Endodermal cell (in vitro differentiated cells): Measurements from ENCODE around the gene SLC26A8. TPM values are rescaled to one million over a fixed set of nuclear protein-coding genes. Genes with fewer than 3 reads are reported as not detected.
A peak's percentile ranks its signal among the peaks of the same experiment; 100 is the strongest.

Experiments
- DNase-seq: peaks from one replicate; pipeline ENCODE4 v3.0.0-alpha.2; 2017
- H3K27ac ChIP-seq: 2 replicates; pipeline ENCODE4 v1.5.1; 2013; ENCODE audit warnings: mild to moderate bottlenecking, low read depth, low read length, moderate library complexity
- H3K27me3 ChIP-seq: 2 replicates; pipeline ENCODE4 v1.6.1; 2013; ENCODE audit warnings: mild to moderate bottlenecking, low read length, moderate library complexity; ENCODE audit not compliant: insufficient read depth, control insufficient read depth, poor library complexity, severe bottlenecking
- H3K36me3 ChIP-seq: 2 replicates; pipeline ENCODE4 v1.7.0; 2013; ENCODE audit warnings: mild to moderate bottlenecking, low read length, moderate library complexity; ENCODE audit not compliant: control insufficient read depth, insufficient read depth
- H3K4me1 ChIP-seq: one replicate; pipeline ENCODE4 v1.7.0; 2013; ENCODE audit warnings: low read length; ENCODE audit not compliant: control insufficient read depth, insufficient read depth
- H3K4me3 ChIP-seq: 2 replicates; pipeline ENCODE4 v1.5.1; 2013; ENCODE audit warnings: mild to moderate bottlenecking, low read length, moderate library complexity
- H3K9ac ChIP-seq: 2 replicates; pipeline ENCODE4 v1.6.1; 2013; ENCODE audit warnings: mild to moderate bottlenecking, low read length, moderate library complexity; ENCODE audit not compliant: poor library complexity, severe bottlenecking; ENCODE audit errors: extremely low read depth
- H3K9me3 ChIP-seq: 2 replicates; pipeline ENCODE4 v1.6.1; 2013; ENCODE audit warnings: mild to moderate bottlenecking, low read length, moderate library complexity; ENCODE audit not compliant: control insufficient read depth
- H3K27ac Mint-ChIP-seq: 2 replicates; pipeline ENCODE4 v1.8.0; 2020; ENCODE audit warnings: mixed read lengths
- H3K27me3 Mint-ChIP-seq: 2 replicates; pipeline ENCODE4 v1.8.0; 2021; ENCODE audit warnings: mild to moderate bottlenecking, mixed read lengths; ENCODE audit not compliant: insufficient read depth
- H3K36me3 Mint-ChIP-seq: 2 replicates; pipeline ENCODE4 v1.8.0; 2020; ENCODE audit warnings: low read depth, mixed read lengths
- H3K4me1 Mint-ChIP-seq: 2 replicates; pipeline ENCODE4 v1.8.0; 2020; ENCODE audit warnings: mixed read lengths
- H3K4me3 Mint-ChIP-seq: 2 replicates; pipeline ENCODE4 v1.8.0; 2020; ENCODE audit warnings: mild to moderate bottlenecking, moderate library complexity, mixed read lengths
- H3K9me3 Mint-ChIP-seq: 2 replicates; pipeline ENCODE4 v1.8.0; 2020; ENCODE audit warnings: mild to moderate bottlenecking, mixed read lengths
- CTCF ChIP-seq: fragments of 200-600 bp; sonication (generic); conservative IDR thresholded peaks from 2 replicates; pipeline ENCODE4 v1.5.0; 2021; ENCODE audit warnings: antibody characterized with exemption, mild to moderate bottlenecking
- WGBS, 2 experiments: methylation state at CpG; one replicate each; pipeline versions ENCODE4 v1.1.5 to v1.1.7; 2013; ENCODE audit warnings: missing lambda C conversion rate in 2 of 2, mixed read lengths in 1 of 2; ENCODE audit not compliant: insufficient coverage in 1 of 2, insufficient read length in 1 of 2; 5-methylcytosine and 5-hydroxymethylcytosine counted together
- long read RNA-seq, 4 experiments: library from polyadenylated mRNA in 2 of 4; library from RNA in 1 of 4; library from capped mRNA in 1 of 4; stranded (forward) in 3 of 4; unstranded in 1 of 4; transcript quantifications; one replicate each; pipeline ENCODE4 v2.0.0, GENCODE V29; 2020 to 2021; ENCODE audit warnings: inconsistent platforms in 1 of 4
- polyA plus RNA-seq, 2 experiments: library from polyadenylated mRNA; stranded (reverse); fragments of 50-300 nt; gene quantifications; one replicate each; pipeline ENCODE4 v1.2.3, GENCODE V29; 2013
- total RNA-seq, 2 donors: library from RNA; stranded (reverse); fragmentation: NEBNext Ultra II Directional in 1 of 2; extraction: Animal tissue kit (Norgen Biotek cat#: 25700) in 1 of 2; gene quantifications; 2 replicates in 1 of 2; 3 replicates in 1 of 2; pipeline ENCODE4 v1.2.1, GENCODE V29; 2021

Gene SLC26A8, protein sequence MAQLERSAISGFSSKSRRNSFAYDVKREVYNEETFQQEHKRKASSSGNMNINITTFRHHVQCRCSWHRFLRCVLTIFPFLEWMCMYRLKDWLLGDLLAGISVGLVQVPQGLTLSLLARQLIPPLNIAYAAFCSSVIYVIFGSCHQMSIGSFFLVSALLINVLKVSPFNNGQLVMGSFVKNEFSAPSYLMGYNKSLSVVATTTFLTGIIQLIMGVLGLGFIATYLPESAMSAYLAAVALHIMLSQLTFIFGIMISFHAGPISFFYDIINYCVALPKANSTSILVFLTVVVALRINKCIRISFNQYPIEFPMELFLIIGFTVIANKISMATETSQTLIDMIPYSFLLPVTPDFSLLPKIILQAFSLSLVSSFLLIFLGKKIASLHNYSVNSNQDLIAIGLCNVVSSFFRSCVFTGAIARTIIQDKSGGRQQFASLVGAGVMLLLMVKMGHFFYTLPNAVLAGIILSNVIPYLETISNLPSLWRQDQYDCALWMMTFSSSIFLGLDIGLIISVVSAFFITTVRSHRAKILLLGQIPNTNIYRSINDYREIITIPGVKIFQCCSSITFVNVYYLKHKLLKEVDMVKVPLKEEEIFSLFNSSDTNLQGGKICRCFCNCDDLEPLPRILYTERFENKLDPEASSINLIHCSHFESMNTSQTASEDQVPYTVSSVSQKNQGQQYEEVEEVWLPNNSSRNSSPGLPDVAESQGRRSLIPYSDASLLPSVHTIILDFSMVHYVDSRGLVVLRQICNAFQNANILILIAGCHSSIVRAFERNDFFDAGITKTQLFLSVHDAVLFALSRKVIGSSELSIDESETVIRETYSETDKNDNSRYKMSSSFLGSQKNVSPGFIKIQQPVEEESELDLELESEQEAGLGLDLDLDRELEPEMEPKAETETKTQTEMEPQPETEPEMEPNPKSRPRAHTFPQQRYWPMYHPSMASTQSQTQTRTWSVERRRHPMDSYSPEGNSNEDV
- total RNA-seq = not detected
- 0.14 TPM for polyA plus RNA-seq (2013, experiment 1 of 2)
- polyA plus RNA-seq (2013, experiment 2 of 2) = 0.17 TPM
- long read RNA-seq, experiment 1 = 0 reads
- long read RNA-seq, experiment 2 = 0 reads
- long read RNA-seq, experiment 3 = 0 reads
- long read RNA-seq, experiment 4 = 0 reads

- Histone ChIP-seq H3K27ac (no peak within 1 kb of the TSS), H3K4me3 (peak within 1 kb of the TSS; percentile 14), H3K9me3 (no peaks in the 10 kb centered on the region), H3K27me3 (no peaks in the 10 kb centered on the region), H3K9ac (no peak within 1 kb of the TSS), H3K4me1 (peaks cover 10% of the 10 kb centered on the region), H3K36me3 (no peaks in the 10 kb centered on the region)
- peak within 1 kb of the TSS; percentile 39 for H3K4me3 Mint-ChIP-seq
- H3K27me3 Mint-ChIP-seq = peaks cover 10% of the 10 kb centered on the region
- peak; percentile 84 for DNase-seq
- H3K36me3 Mint-ChIP-seq = no peaks in the 10 kb centered on the region
- TF ChIP-seq CTCF = no peak
- no peak within 1 kb of the TSS for H3K27ac Mint-ChIP-seq
- WGBS, 2 experiments = 19 to 26% methylated on average over 24 to 44 of the region's 44 CpGs
- H3K4me1 Mint-ChIP-seq = peaks cover 15% of the 10 kb centered on the region
- H3K9me3 Mint-ChIP-seq = no peaks in the 10 kb centered on the region
Measured at GRCh38 chr6:36023996-36024795, at the start of gene SLC26A8. TSS of gene SLC26A8 (minus strand) at chr6:36024641. CDS start at chr6:36019707, 4,934 bp downstream.

- H3K9me3 ChIP-seq = no peaks in the 10 kb centered on the region
- no peaks in the 10 kb centered on the region for H3K4me1 ChIP-seq
- Mint-ChIP-seq H3K4me3 (no peak overlapping the region), H3K27me3 (no peaks in the 10 kb centered on the region), H3K4me1 (peaks cover 5% of the 10 kb centered on the region), H3K27ac (no peak overlapping the region), H3K36me3 (peaks cover 16% of the 10 kb centered on the region), H3K9me3 (no peaks in the 10 kb centered on the region)
- peaks cover 27% of the 10 kb centered on the region for H3K36me3 ChIP-seq
- no peak overlapping the region for H3K9ac ChIP-seq
- no peak for DNase-seq
- no peak for TF ChIP-seq CTCF
- H3K27me3 ChIP-seq = no peaks in the 10 kb centered on the region
- H3K4me3 ChIP-seq = no peak overlapping the region
- no peak overlapping the region for H3K27ac ChIP-seq
Measured at GRCh38 chr6:36073587-36073986, 49.1 kb upstream of the SLC26A8 start.

- no peaks in the 10 kb centered on the region for H3K27me3 Mint-ChIP-seq
- peaks cover 5% of the 10 kb centered on the region for H3K4me1 Mint-ChIP-seq
- peaks cover 18% of the 10 kb centered on the region for H3K36me3 ChIP-seq
- WGBS, 2 experiments = 100% methylated on average over 1 to 4 of the region's 4 CpGs
- no peak overlapping the region for H3K9ac ChIP-seq
- H3K9me3 Mint-ChIP-seq = no peaks in the 10 kb centered on the region
- no peak for TF ChIP-seq CTCF
- H3K9me3 ChIP-seq = no peaks in the 10 kb centered on the region
- no peak overlapping the region for H3K27ac ChIP-seq
- no peaks in the 10 kb centered on the region for H3K27me3 ChIP-seq
- no peaks in the 10 kb centered on the region for H3K4me1 ChIP-seq
- H3K36me3 Mint-ChIP-seq = peaks cover 16% of the 10 kb centered on the region
- H3K4me3 ChIP-seq = no peak overlapping the region
- no peak overlapping the region for H3K27ac Mint-ChIP-seq
- DNase-seq = no peak
- H3K4me3 Mint-ChIP-seq = no peak overlapping the region
Measured at GRCh38 chr6:36072681-36073080, 48.2 kb upstream of the SLC26A8 start.
